CD4-positive, CD25-positive, alpha-beta regulatory T cell (primary cell): ENCODE results near the gene GLIPR1. TPM values are rescaled to one million over a fixed set of nuclear protein-coding genes. Genes with fewer than 3 reads are reported as not detected.
A peak's percentile ranks its signal among the peaks of the same experiment; 100 is the strongest.
"Not testable (repeated sequence)": the region's sequence is repeated elsewhere in the genome, so short reads cannot be mapped to it uniquely, and the experiment has no call there.

Source experiments
- ATAC-seq, 2 donors: fragments of 150-1000 bp; cut with Tn5 transposase; one replicate each; pipeline ENCODE4 v1.10.0; 2021; ENCODE audit warnings: low read depth in 2 of 2, moderate number of reproducible peaks in 2 of 2, moderate library complexity in 1 of 2
- DNase-seq, 3 donors: peaks; one replicate each; pipeline versions ENCODE4 v3.0.0 to v3.0.0-alpha.2; 2012 to 2022; ENCODE audit warnings: mixed read lengths in 1 of 3
- H3K27ac ChIP-seq: one replicate; pipeline ENCODE4 v1.7.0; 2013; ENCODE audit warnings: mild to moderate bottlenecking, low read length; ENCODE audit not compliant: insufficient read depth, poor library complexity, severe bottlenecking
- H3K27me3 ChIP-seq: one replicate; pipeline ENCODE4 v1.7.0; 2013; ENCODE audit warnings: low read length; ENCODE audit not compliant: control insufficient read depth, insufficient read depth
- H3K36me3 ChIP-seq: one replicate; pipeline ENCODE4 v1.7.0; 2013; ENCODE audit warnings: mild to moderate bottlenecking, low read length, moderate library complexity; ENCODE audit not compliant: control insufficient read depth, insufficient read depth
- H3K4me1 ChIP-seq: 2 replicates; pipeline ENCODE4 v1.7.0; 2013; ENCODE audit warnings: mild to moderate bottlenecking, low read length; ENCODE audit not compliant: insufficient read depth, control insufficient read depth, poor library complexity, severe bottlenecking
- H3K4me3 ChIP-seq: one replicate; pipeline ENCODE4 v1.7.0; 2013; ENCODE audit warnings: low read depth, mild to moderate bottlenecking, low read length, moderate library complexity
- H3K9me3 ChIP-seq, 2 experiments: 1 replicate in 1 of 2; 2 replicates in 1 of 2; pipeline ENCODE4 v1.7.0; 2013; ENCODE audit warnings: low read length in 2 of 2, mild to moderate bottlenecking in 1 of 2, moderate library complexity in 1 of 2; ENCODE audit not compliant: control insufficient read depth in 2 of 2
- H3K27ac Mint-ChIP-seq, 3 donors: one replicate each; pipeline ENCODE4 v1.8.0; 2020 to 2022; ENCODE audit warnings: mild to moderate bottlenecking in 3 of 3, mixed read lengths in 3 of 3, moderate library complexity in 2 of 3
- H3K27me3 Mint-ChIP-seq: one replicate; pipeline ENCODE4 v1.8.0; 2022; ENCODE audit warnings: mild to moderate bottlenecking, mixed read lengths
- H3K36me3 Mint-ChIP-seq: one replicate; pipeline ENCODE4 v1.8.0; 2020; ENCODE audit warnings: mixed read lengths
- H3K4me1 Mint-ChIP-seq, 4 donors: one replicate each; pipeline ENCODE4 v1.8.0; 2020 to 2022; ENCODE audit warnings: mixed read lengths in 4 of 4, mild to moderate bottlenecking in 1 of 4
- H3K4me3 Mint-ChIP-seq, 4 donors: one replicate each; pipeline ENCODE4 v1.8.0; 2020 to 2022; ENCODE audit warnings: mild to moderate bottlenecking in 4 of 4, mixed read lengths in 4 of 4, moderate library complexity in 3 of 4
- H3K9me3 Mint-ChIP-seq, 7 donors: one replicate each; pipeline ENCODE4 v1.8.0; 2020 to 2022; ENCODE audit warnings: mixed read lengths in 7 of 7, mild to moderate bottlenecking in 3 of 7, moderate library complexity in 2 of 7
- polyA plus RNA-seq, 4 donors: library from polyadenylated mRNA; unstranded; fragments of 300-500 nt; fragmentation: Illumina TruSeq; gene quantifications; one replicate each; pipeline ENCODE4 v1.2.3, GENCODE V29; 2021
- total RNA-seq: library from RNA; stranded (reverse); gene quantifications from one replicate; pipeline ENCODE4 v1.2.3, GENCODE V29; 2022

Gene GLIPR1
- 91.4 TPM for total RNA-seq
- 100 to 1,000 TPM; 127 to 207 (median 173) TPM for polyA plus RNA-seq

DNA sequence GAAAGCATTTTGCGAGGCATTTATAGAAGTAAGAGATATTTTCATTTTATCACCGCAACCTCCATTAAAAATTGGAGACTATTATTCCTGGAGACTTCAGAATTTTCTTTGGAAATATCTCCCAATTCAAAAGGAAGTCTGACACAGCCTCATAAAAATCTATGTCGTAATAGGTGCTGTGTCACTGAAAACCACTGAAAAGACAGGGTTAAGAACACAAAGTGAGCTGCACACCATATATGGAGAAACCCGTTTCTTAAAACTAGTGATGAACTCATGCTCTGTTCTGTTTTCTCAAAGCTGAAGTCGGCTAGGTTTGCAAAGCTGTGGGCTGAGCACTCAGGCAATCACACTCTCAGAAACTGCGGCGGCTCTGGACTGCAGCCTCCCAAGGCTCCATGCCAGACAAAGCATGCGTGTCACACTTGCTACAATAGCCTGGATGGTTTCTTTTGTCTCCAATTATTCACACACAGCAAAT, at the start of gene GLIPR1:
TSS of gene GLIPR1 (plus strand) at position 287 of the 481 bp plus-strand sequence. CDS start at position 413, 126 bp downstream.
- H3K4me3 Mint-ChIP-seq, result peak within 1 kb of the TSS; percentile 98 to 99 (median 98)
- Histone ChIP-seq H3K36me3 (peaks cover 4% of the 10 kb centered on the region), H3K4me3 (peak within 1 kb of the TSS; percentile 99), H3K27ac (peak within 1 kb of the TSS; percentile 81), H3K9me3 (no peaks in the 10 kb centered on the region), H3K4me1 (peaks cover 51% of the 10 kb centered on the region), H3K27me3 (no peaks in the 10 kb centered on the region)
- H3K9me3 Mint-ChIP-seq, result no peaks in the 10 kb centered on the region
- peaks cover 40 to 79% (median 57%) of the 10 kb centered on the region in 4 donors for H3K4me1 Mint-ChIP-seq
- ATAC-seq (peak; percentile 93 to 94), DNase-seq (peak; percentile 48 to 88 (median 80))
- peak within 1 kb of the TSS; percentile 94 to 95 (median 95) for H3K27ac Mint-ChIP-seq
- H3K36me3 Mint-ChIP-seq, result peaks cover 9% of the 10 kb centered on the region
- no peaks in the 10 kb centered on the region for H3K27me3 Mint-ChIP-seq

DNA sequence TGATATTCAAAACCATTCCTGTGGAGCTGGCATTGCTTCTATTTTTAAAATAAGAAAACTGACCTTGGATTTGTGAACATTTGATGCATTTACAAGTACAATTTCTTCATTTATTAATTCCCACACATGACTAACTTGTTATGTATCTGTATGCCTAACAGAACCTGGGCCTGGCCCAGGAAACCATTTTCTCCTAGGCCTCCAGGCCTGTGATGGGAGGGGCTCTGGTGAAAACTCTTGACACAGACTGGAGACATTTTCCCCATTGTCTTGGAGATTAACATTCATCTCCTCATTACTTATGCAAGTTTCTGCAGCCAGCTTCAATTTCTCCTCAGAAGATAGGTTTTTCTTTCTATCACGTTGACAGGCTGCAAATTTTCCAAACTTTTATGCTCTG, 47.6 kb upstream of the GLIPR1 start:
- Histone ChIP-seq H3K9me3 (peaks cover 10 to 27% of the 10 kb centered on the region in 2 experiments), H3K27ac (no peak overlapping the region), H3K27me3 (no peaks in the 10 kb centered on the region), H3K36me3 (no peaks in the 10 kb centered on the region), H3K4me1 (no peaks in the 10 kb centered on the region), H3K4me3 (no peak overlapping the region)
- ATAC-seq (no peak), DNase-seq (no peak)
- Mint-ChIP-seq H3K27ac (no peak overlapping the region), H3K27me3 (peaks cover 13% of the 10 kb centered on the region), H3K4me3 (no peak overlapping the region), H3K36me3 (peaks cover 7% of the 10 kb centered on the region), H3K4me1 (peaks cover 0 to 7% (median 2%) of the 10 kb centered on the region in 4 donors), H3K9me3 (peaks cover 0 to 25% (median 12%) of the 10 kb centered on the region in 7 donors)

DNA sequence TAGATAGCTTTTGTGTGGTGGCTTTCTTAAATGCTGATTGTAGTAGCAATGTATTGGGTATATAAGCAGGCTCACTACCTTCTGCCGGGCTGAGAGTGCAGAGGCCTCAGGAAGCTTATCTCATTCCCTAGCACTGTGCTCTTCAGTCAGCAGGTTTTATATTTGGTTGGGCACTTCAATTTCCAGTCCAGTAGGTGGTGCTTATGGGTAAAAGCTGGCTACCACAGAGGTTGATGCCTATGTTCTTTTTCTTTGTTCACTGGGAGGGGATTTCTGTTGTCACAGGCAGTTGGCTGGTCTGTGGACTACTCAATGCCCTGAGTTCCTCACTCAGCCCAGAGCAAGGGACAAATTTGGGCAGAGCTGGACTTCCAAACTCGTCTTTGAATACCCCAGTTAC, 43.0 kb upstream of the GLIPR1 start:
- peak in 1 of 2 donors; percentile 57 for ATAC-seq
- Mint-ChIP-seq H3K36me3 (peaks cover 4% of the 10 kb centered on the region), H3K4me1 (peaks cover 0 to 13% (median 2%) of the 10 kb centered on the region in 4 donors), H3K27ac (peak overlapping the region in 1 of 3 donors; percentile 70), H3K27me3 (peaks cover 10% of the 10 kb centered on the region), H3K4me3 (no peak overlapping the region), H3K9me3 (peaks cover 0 to 8% (median 0%) of the 10 kb centered on the region in 7 donors)
- peak in 2 of 3 donors; percentile 14 to 28 for DNase-seq
- Histone ChIP-seq H3K36me3 (no peaks in the 10 kb centered on the region), H3K4me1 (no peaks in the 10 kb centered on the region), H3K27me3 (peaks cover 3% of the 10 kb centered on the region), H3K9me3 (peaks cover 2 to 11% of the 10 kb centered on the region in 2 experiments), H3K27ac (no peak overlapping the region), H3K4me3 (no peak overlapping the region)

DNA sequence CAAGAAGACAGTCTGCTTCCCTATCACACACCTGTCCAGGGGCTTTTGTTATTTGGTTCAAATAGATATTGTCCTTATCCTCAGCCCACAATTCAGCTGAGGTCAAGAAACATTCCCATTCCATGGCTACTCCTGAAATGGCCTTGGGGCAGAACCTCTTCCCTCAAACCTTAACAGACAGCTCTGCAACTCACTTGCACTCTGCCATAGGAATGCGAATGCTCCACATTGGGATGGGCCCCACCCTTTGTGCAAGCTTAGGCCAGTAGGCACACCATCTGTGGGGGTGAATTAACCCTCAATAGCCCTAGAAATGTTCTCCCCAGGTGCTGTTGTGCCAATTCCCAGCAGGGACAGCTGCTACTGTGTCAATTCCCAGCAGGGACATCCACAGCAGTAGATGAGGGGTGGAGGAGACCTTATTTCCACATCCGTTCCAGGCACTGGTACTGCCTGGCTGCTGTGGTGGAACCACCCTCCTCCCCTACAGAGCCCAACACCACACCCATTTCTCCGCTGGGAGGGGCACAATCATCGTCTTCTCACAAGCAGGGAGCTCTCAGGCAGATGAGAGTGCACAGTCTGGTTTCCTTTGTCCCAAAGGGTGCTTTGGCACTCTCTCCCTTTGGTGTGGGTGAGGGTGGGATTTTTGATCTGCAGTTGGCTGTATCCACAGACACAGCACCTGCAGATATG, 42.3 kb upstream of the GLIPR1 start:
- ATAC-seq, result peak in 1 of 2 donors; percentile 53
- peak in 1 of 3 donors; percentile 47 for DNase-seq
- H3K4me1 ChIP-seq, result no peaks in the 10 kb centered on the region
- peaks cover 3% of the 10 kb centered on the region for H3K27me3 ChIP-seq
- peaks cover 13% of the 10 kb centered on the region for H3K27me3 Mint-ChIP-seq
- H3K36me3 Mint-ChIP-seq, result peaks cover 4% of the 10 kb centered on the region
- no peak overlapping the region for H3K4me3 ChIP-seq
- H3K27ac Mint-ChIP-seq, result no peak overlapping the region
- H3K27ac ChIP-seq, result no peak overlapping the region
- no peak overlapping the region for H3K4me3 Mint-ChIP-seq
- peaks cover 0 to 8% (median 0%) of the 10 kb centered on the region in 7 donors for H3K9me3 Mint-ChIP-seq
- peaks cover 2 to 11% of the 10 kb centered on the region in 2 experiments for H3K9me3 ChIP-seq
- H3K4me1 Mint-ChIP-seq, result peaks cover 0 to 13% (median 2%) of the 10 kb centered on the region in 4 donors
- H3K36me3 ChIP-seq, result no peaks in the 10 kb centered on the region

DNA sequence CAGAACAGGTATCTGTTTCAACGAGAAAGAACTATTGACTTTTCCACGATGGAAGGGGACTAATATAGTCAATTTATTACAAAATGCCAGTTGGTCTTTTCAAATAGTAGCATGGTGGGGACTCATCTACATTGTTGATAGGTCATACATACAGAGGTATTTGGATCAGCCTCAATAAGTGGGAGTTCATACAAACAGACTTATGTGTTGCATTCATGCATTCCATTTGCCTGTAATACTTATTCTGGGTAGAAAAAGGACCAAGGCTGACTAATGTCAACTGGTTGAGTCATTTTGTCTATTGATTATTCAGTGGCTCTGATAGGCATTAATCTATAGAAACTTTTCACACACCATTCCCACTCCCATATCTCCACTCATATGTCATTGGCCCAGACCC, 41.5 kb upstream of the GLIPR1 start:
- Mint-ChIP-seq H3K27me3 (peaks cover 20% of the 10 kb centered on the region), H3K27ac (peak overlapping the region in 1 of 3 donors; percentile 43), H3K36me3 (peaks cover 4% of the 10 kb centered on the region), H3K9me3 (peaks cover 0 to 8% (median 0%) of the 10 kb centered on the region in 7 donors), H3K4me3 (no peak overlapping the region), H3K4me1 (peaks cover 0 to 13% (median 2%) of the 10 kb centered on the region in 4 donors)
- DNase-seq (no peak), ATAC-seq (no peak)
- H3K9me3 ChIP-seq, result peaks cover 2 to 11% of the 10 kb centered on the region in 2 experiments
- H3K4me1 ChIP-seq, result no peaks in the 10 kb centered on the region
- H3K4me3 ChIP-seq, result no peak overlapping the region
- peaks cover 3% of the 10 kb centered on the region for H3K27me3 ChIP-seq
- H3K27ac ChIP-seq, result no peak overlapping the region
- no peaks in the 10 kb centered on the region for H3K36me3 ChIP-seq

DNA sequence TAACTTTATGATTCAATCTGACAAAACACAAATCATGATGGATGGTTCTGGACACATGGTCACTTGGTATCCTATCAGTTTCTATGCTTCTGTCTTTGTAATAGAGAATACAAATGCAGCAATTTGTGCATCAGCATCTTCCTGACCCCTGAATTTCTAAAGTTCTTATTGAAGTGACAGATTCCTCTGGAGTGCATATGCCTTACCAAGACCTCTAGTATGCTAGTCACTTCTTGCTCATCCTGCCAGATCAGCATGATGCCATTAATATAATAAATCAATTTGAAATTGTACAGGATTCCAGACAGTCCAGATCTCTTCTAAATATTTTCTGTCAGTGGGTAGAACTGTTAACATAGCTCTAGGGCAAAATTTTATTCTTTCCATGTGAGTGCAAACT, 40.6 kb upstream of the GLIPR1 start:
- Histone ChIP-seq H3K27ac (no peak overlapping the region), H3K27me3 (peaks cover 3% of the 10 kb centered on the region), H3K36me3 (no peaks in the 10 kb centered on the region), H3K4me1 (no peaks in the 10 kb centered on the region), H3K4me3 (no peak overlapping the region), H3K9me3 (peaks cover 2 to 11% of the 10 kb centered on the region in 2 experiments)
- Mint-ChIP-seq H3K36me3 (peaks cover 4% of the 10 kb centered on the region), H3K9me3 (peaks cover 0 to 8% (median 0%) of the 10 kb centered on the region in 7 donors), H3K27me3 (peaks cover 18% of the 10 kb centered on the region), H3K4me1 (peaks cover 0 to 13% (median 2%) of the 10 kb centered on the region in 4 donors), H3K4me3 (no peak overlapping the region), H3K27ac (no peak overlapping the region)
- ATAC-seq, result no peak
- no peak for DNase-seq

DNA sequence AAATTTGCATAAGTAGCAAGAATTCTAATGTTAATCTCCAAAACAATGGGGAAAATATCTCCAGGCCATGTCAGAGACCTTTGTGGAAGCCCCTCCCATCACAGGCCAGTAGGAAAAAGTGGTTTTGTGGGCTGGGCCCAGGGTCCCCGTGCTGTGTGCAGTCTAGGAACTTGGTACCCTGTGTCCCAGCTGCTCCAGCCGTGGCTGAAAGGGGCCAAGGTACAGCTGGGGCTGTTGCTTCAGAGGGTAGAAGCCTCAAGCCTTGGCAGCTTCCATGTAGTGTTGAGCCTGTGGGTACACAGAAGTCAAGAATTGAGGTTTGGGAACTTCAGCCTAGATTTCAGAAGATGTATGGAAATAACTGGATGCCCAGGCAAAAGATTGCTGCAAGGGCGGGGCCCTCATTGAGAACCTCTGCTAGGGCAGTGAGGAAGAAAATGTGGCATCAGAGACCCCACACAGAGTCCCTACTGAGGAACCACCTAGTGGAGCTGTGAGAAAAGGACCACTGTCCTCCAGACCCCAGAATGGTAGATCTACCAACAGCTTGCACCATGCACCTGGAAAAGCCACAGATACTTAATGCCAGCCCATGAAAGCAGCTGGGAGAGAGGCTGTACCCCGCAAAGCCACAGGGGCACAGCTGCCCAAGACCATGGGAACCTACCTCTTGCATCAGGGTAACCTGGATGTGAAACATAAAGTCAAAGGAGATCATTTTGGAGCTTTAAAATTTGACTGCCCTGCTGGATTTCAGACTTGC, 38.7 kb upstream of the GLIPR1 start:
- not testable (repeated sequence) for ATAC-seq, H3K27ac Mint-ChIP-seq, H3K4me3 Mint-ChIP-seq, DNase-seq, H3K36me3 ChIP-seq, H3K36me3 Mint-ChIP-seq, H3K27ac ChIP-seq, H3K27me3 ChIP-seq, H3K4me3 ChIP-seq, H3K4me1 ChIP-seq, H3K9me3 ChIP-seq, H3K9me3 Mint-ChIP-seq
- H3K4me1 Mint-ChIP-seq, result peaks cover 0 to 13% (median 2%) of the 10 kb centered on the region in 4 donors
- peaks cover 14% of the 10 kb centered on the region for H3K27me3 Mint-ChIP-seq
